Measurements from ENCODE around the gene FHL1.

DNA sequence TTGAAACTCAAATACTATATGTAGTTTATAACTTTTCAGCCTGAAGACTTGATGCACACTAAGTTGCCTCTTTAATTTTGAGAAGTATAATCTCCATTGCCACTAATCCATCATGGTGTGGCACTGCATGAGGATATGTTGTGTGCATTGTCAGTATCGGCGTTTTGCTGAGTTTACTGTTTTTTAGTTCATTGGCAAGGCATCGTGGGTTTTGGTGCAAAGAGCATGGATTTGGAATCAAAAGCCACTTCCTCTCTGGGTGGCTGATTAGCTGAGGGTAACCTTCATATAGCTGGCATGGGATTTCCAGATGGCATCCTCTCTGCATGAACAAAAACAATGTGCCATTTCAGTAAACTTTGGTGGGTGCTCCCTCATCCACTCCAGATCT is 38.7 kb downstream of the FHL1 start:
- TF ChIP-seq, protein P1, sequence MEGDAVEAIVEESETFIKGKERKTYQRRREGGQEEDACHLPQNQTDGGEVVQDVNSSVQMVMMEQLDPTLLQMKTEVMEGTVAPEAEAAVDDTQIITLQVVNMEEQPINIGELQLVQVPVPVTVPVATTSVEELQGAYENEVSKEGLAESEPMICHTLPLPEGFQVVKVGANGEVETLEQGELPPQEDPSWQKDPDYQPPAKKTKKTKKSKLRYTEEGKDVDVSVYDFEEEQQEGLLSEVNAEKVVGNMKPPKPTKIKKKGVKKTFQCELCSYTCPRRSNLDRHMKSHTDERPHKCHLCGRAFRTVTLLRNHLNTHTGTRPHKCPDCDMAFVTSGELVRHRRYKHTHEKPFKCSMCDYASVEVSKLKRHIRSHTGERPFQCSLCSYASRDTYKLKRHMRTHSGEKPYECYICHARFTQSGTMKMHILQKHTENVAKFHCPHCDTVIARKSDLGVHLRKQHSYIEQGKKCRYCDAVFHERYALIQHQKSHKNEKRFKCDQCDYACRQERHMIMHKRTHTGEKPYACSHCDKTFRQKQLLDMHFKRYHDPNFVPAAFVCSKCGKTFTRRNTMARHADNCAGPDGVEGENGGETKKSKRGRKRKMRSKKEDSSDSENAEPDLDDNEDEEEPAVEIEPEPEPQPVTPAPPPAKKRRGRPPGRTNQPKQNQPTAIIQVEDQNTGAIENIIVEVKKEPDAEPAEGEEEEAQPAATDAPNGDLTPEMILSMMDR (IDR thresholded peaks at IDR 0.05): no peak
- TF ChIP-seq EP300 (IDR thresholded peaks at IDR 0.05): no peak

All from ovary (tissue), 3 donors.